Measurements from ENCODE around the gene NFE2.

NFE2 gene

DNA sequence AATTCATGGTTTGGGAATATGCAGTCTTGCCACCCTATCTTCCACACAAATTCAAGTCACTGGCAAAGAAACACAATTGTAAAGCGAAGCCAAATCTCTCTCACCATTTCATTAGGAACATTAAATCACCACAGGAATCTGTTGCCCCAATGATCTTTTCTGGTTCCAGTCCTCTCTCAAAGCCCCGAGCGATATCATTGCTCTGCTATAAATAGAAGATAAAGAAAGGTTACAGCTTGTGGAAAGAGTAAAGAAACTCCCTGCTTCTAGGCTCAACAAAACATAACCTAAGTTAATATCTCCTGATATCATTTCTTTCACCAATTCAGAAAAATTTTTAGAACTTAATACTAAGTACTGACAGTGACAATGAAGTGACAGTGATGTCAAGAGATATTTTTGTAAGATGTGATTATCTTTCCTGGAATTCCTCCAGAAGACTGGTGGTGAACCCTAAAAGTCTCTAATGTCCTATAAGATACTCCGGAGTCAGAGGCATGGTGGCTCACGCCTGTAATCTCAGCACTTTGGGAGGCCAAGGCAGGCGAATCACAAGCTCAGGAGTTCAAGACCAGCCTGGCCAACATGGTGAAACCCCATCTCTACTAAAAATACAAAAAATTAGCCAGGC is 54.7 kb downstream of the NFE2 start:
- Histone ChIP-seq H3K4me1 (ENCODE audit: control insufficient read depth, insufficient read depth, low read length, poor library complexity, severe bottlenecking) (no peaks in the 10 kb centered on the region), H3K36me3 (ENCODE audit: control insufficient read depth, insufficient read depth, low read length) (peaks cover 25% of the 10 kb centered on the region), H3K27ac (ENCODE audit: insufficient read depth, low read length, poor library complexity, severe bottlenecking) (no peak overlapping the region), H3K27me3 (replicated peaks; ENCODE audit: control insufficient read depth, insufficient read depth, low read length, poor library complexity, severe bottlenecking) (no peaks in the 10 kb centered on the region), H3K9me3 (ENCODE audit: control insufficient read depth, low read length) (no peaks in the 10 kb centered on the region), H3K4me3 (ENCODE audit: insufficient read depth, low read depth, low read length, poor library complexity, severe bottlenecking) (no peak overlapping the region)
- no peak for DNase-seq

Data from effector memory CD4-positive, alpha-beta T cell (primary cell).